Measurements from ENCODE around the gene APH1A. TPM values are rescaled to one million over a fixed set of nuclear protein-coding genes. Genes with fewer than 3 reads are reported as not detected.
"Not testable (repeated sequence)": the region's sequence is repeated elsewhere in the genome, so short reads cannot be mapped to it uniquely, and the experiment has no call there.

Gene APH1A
- 10 to 100 TPM; 61.2 to 92.0 (median 81.1) TPM for total RNA-seq
- long read RNA-seq, partial matches to known transcripts: 0 of 3 reads
- long read RNA-seq, other reads (novel, unspliced or antisense): 0 of 3 reads

DNA sequence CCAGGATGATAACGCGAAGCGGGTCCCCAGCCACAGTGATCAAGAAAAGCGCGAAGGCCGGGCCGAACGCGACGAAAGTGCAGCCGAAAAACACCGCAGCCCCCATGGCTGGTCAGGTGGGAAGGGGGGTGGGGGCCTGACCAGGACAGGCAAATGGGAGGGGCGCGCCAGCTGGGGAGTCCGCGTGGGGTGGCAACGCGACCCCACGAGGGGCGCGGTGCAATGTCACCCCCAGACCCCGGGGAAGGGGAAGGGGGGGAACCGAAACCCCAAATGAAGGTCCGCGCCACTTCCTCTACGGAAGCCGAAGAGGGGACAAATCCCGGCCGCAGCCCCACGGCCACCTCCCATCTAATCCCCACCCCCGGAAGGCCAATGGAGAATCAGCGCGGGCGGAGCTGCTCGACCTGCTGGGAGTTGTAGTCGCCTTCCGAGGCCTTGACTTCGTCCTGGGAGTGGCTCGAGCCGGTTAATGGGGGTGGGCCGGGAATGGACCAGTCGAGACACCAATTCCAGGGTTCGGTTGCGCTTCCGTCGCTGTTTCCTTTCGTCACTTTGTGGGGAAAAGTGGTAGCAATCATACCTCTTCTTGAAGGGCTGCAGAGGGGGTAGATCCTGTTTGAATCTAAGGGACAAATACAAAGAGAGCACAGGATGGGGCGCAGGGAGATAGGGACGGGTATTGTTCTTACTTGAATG lies at the start of gene APH1A:
APH1A (minus strand) TSS at position 312 of the 699 bp plus-strand sequence; CDS start at position 106, 206 bp downstream.
- Histone ChIP-seq H3K36me3 (peaks cover 0 to 31% (median 8%) of the 10 kb centered on the region in 4 donors), H3K27ac (peak within 1 kb of the TSS; percentile 90 to 95 (median 91)), H3K27me3 (no peaks in the 10 kb centered on the region), H3K4me1 (peaks cover 0 to 12% (median 4%) of the 10 kb centered on the region in 4 donors), H3K9me3 (no peaks in the 10 kb centered on the region), H3K4me3 (peak within 1 kb of the TSS; percentile 80 to 87 (median 83))
- under 1% methylated on average over 37 of the region's 49 CpGs for WGBS (ENCODE audit: insufficient coverage, low coverage, low lambda C conversion rate, missing lambda C conversion rate)
- intact Hi-C loops (cut with DNase I): no loop called here
- peak; percentile 66 for TF ChIP-seq POLR2A (IDR thresholded peaks at IDR 0.05)
- TF ChIP-seq, protein P1, sequence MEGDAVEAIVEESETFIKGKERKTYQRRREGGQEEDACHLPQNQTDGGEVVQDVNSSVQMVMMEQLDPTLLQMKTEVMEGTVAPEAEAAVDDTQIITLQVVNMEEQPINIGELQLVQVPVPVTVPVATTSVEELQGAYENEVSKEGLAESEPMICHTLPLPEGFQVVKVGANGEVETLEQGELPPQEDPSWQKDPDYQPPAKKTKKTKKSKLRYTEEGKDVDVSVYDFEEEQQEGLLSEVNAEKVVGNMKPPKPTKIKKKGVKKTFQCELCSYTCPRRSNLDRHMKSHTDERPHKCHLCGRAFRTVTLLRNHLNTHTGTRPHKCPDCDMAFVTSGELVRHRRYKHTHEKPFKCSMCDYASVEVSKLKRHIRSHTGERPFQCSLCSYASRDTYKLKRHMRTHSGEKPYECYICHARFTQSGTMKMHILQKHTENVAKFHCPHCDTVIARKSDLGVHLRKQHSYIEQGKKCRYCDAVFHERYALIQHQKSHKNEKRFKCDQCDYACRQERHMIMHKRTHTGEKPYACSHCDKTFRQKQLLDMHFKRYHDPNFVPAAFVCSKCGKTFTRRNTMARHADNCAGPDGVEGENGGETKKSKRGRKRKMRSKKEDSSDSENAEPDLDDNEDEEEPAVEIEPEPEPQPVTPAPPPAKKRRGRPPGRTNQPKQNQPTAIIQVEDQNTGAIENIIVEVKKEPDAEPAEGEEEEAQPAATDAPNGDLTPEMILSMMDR (IDR thresholded peaks at IDR 0.05): no peak
- peak; percentile 97 to 99 (median 99) for DNase-seq
- ATAC-seq: peak; percentile 97 to 99 (median 98)

DNA sequence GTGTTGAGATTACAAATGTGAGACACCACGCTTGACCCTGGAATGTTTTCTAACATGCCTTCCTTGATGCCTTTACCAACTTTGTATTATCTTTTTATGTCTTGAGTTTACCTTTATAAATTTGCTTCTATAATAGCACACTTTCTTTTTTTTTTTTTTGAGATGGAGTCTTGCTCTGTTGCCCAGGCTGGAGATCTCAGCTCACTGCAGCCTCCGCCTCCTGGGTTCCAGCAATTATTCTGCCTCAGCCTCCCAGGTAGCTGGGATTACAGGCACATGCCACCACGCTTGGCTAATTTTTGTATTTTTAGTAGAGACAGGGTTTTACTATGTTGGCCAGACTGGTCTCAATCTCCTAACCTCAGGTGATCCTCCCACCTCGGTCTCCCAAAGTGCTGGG lies 45.9 kb upstream of the APH1A start:
- DNase-seq; H3K9me3 ChIP-seq; H3K36me3 ChIP-seq; H3K27me3 ChIP-seq; H3K4me1 ChIP-seq; H3K4me3 ChIP-seq; H3K27ac ChIP-seq; ATAC-seq; intact Hi-C loops (cut with DNase I): not testable (repeated sequence)
- WGBS (ENCODE audit: insufficient coverage, low coverage, low lambda C conversion rate, missing lambda C conversion rate): 94% methylated on average over 4 of the region's 4 CpGs

DNA sequence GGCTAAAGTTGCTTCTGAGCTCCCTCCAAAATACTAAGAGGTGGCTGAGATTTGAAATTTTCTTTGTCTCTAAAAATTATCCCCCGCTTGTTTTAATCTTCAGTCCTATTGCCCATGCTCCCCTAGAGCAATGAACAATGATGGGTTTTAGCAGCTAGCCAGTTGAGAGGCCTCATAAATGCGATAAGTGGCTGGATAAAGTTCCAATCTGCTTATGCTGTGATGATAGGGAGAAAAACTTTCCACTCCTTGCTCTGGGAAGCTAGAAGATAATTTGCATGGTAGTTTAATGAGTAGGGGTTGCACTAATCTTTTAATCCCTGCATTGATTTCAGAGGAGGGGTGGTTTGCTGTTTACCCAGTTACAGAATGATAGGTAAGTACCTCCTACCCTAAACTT lies 42.9 kb upstream of the APH1A start:
- 84% methylated on average over 2 of the region's 2 CpGs for WGBS (ENCODE audit: insufficient coverage, low coverage, low lambda C conversion rate, missing lambda C conversion rate)
- no peak for ATAC-seq
- intact Hi-C loops (cut with DNase I): no loop called here
- H3K4me3 ChIP-seq: no peak overlapping the region
- H3K36me3 ChIP-seq: peaks cover 0 to 7% (median 0%) of the 10 kb centered on the region in 4 donors
- no peak for DNase-seq
- H3K27me3 ChIP-seq: no peaks in the 10 kb centered on the region
- H3K9me3 ChIP-seq: no peaks in the 10 kb centered on the region
- H3K27ac ChIP-seq: no peak overlapping the region
- no peaks in the 10 kb centered on the region for H3K4me1 ChIP-seq
- no peak for TF ChIP-seq POLR2A (IDR thresholded peaks at IDR 0.05)
- TF ChIP-seq, protein P1 (IDR thresholded peaks at IDR 0.05): no peak

DNA sequence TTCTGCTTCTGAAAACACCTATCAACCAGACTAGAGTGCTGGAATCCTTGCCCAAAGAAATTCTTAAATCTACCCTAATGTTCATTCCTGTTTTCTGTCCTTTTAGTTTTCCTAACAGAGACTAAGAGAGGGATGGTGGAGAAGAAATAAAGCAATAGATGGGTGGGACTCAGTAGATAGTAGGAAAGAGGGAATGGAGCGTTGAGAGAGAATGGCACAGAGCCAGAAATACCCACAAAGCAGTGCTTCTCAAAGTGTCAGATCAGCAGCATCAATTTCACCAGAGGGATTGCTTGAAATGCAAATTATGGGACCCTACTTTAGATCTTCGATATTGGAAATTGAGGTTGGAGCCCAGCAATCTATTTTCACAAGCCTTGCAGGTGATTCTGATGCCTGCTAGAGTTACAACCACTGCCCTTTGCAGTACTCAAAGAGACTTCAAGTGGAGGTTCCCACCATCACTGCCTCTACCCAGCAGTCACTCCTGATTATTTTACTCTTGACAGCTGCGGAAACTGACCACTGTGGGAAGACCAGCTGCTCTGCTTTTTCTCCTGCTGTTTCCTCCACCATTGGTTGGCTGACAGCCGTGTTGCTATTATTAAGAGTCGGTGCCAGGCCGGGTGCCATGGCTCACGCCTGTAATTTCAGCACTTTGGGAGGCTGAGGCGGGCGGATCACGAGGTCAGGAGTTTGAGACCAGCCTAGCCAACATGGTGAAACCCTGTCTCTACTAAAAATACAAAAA lies 41.1 kb upstream of the APH1A start:
- WGBS (ENCODE audit: insufficient coverage, low coverage, low lambda C conversion rate, missing lambda C conversion rate): 89% methylated on average over 8 of the region's 10 CpGs
- Histone ChIP-seq H3K27me3 (no peaks in the 10 kb centered on the region), H3K36me3 (peaks cover 0 to 7% (median 0%) of the 10 kb centered on the region in 4 donors), H3K4me1 (no peaks in the 10 kb centered on the region), H3K4me3 (no peak overlapping the region), H3K27ac (no peak overlapping the region), H3K9me3 (no peaks in the 10 kb centered on the region)
- intact Hi-C loops (cut with DNase I): no loop called here
- no peak for ATAC-seq
- DNase-seq: no peak
- TF ChIP-seq POLR2A (IDR thresholded peaks at IDR 0.05): no peak
- TF ChIP-seq, protein P1 (IDR thresholded peaks at IDR 0.05): no peak

DNA sequence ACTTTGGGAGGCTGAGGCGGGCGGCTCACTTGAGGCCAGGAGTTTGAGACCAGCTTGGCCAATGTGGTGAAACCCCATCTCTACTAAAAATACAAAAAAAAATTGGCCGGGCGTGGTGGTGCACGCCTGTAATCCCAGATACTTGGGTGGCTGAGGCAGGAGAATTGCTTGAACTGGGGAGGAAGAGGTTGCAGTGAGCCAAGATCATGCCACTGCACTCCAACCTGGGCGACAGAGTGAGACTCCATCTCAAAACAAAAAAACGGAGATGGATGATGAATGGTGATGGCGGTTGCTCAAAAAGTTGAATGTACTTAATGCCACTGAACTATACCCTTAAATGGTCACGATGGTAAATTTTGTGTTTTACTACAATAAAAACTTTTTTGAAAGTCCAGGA lies 39.8 kb upstream of the APH1A start:
- DNase-seq; H3K27ac ChIP-seq; H3K4me3 ChIP-seq; ATAC-seq; H3K9me3 ChIP-seq; H3K27me3 ChIP-seq; intact Hi-C loops (cut with DNase I); H3K36me3 ChIP-seq; H3K4me1 ChIP-seq: not testable (repeated sequence)
- 95% methylated on average over 9 of the region's 9 CpGs for WGBS (ENCODE audit: insufficient coverage, low coverage, low lambda C conversion rate, missing lambda C conversion rate)
